HEK293 (cell line): Measurements from ENCODE around the gene KDSR.
"Not testable (repeated sequence)": the region's sequence is repeated elsewhere in the genome, so short reads cannot be mapped to it uniquely, and the experiment has no call there.

Source experiments
- CTCF ChIA-PET: fragments of 350-600 bp; formaldehyde crosslinking; extraction: SDS; loops from one replicate; lab custom pipeline; 2021; ENCODE audit warnings: antibody characterized with exemption; lab: Yijun Ruan, JAX
- POLR2A ChIA-PET: fragments of 300-600 bp; formaldehyde crosslinking; extraction: SDS; loops from one replicate; lab custom pipeline; 2020; ENCODE audit warnings: antibody characterized with exemption, inconsistent platforms; lab: Yijun Ruan, JAX
- H3K27ac ChIP-seq: fragments of 200-500 bp; sonication (Bioruptor generic); 2 replicates; pipeline ENCODE4 v1.5.1; 2014; ENCODE audit warnings: low read depth, low read length, control low read depth, inconsistent platforms; ENCODE audit errors: extremely low read depth
- H3K36me3 ChIP-seq, 2 experiments: fragments of 200-500 bp in 1 of 2; sonication (Bioruptor generic) in 1 of 2; 1 replicate in 1 of 2; 2 replicates in 1 of 2; pipeline ENCODE4 v1.5.1; 2014 to 2017; ENCODE audit warnings: inconsistent platforms in 2 of 2, low read length in 2 of 2; ENCODE audit not compliant: control insufficient read depth in 2 of 2, insufficient read depth in 1 of 2
- H3K4me1 ChIP-seq: fragments of 200-500 bp; sonication (Bioruptor generic); 2 replicates; pipeline ENCODE4 v1.5.1; 2014; ENCODE audit warnings: mild to moderate bottlenecking, low read length, inconsistent platforms; ENCODE audit not compliant: control insufficient read depth, insufficient read depth
- H3K4me3 ChIP-seq: 2 replicates; pipeline ENCODE4 v1.5.1; 2011; ENCODE audit warnings: low read depth, mild to moderate bottlenecking, control low read depth, low read length, moderate library complexity
- H3K9me3 ChIP-seq: fragments of 200-500 bp; sonication (Bioruptor generic); 2 replicates; pipeline ENCODE4 v1.5.1; 2014; ENCODE audit warnings: low read depth, low read length, inconsistent platforms; ENCODE audit not compliant: control insufficient read depth, insufficient read depth
- BCL11B ChIP-seq: fragments of 450-650 bp; formaldehyde crosslinking; IDR thresholded peaks from 2 replicates; pipeline ENCODE4 v1.5.1; 2016; ENCODE audit warnings: low read depth, missing biosample characterization, missing genetic modification characterization
- ELK4 ChIP-seq: IDR thresholded peaks from 2 replicates; pipeline ENCODE4 v1.6.1; 2011; ENCODE audit warnings: mild to moderate bottlenecking, low read depth, low read length, borderline replicate concordance
- GLI4 ChIP-seq: fragments of 450-650 bp; formaldehyde crosslinking; IDR thresholded peaks from 2 replicates; pipeline ENCODE4 v1.5.1; 2016; ENCODE audit warnings: missing biosample characterization, missing genetic modification characterization
- KLF7 ChIP-seq: fragments of 450-650 bp; formaldehyde crosslinking; IDR thresholded peaks from 2 replicates; pipeline ENCODE4 v1.5.1; 2016; ENCODE audit warnings: missing biosample characterization, missing genetic modification characterization, borderline replicate concordance
- YY1 ChIP-seq: fragments of 450-650 bp; formaldehyde crosslinking; IDR thresholded peaks from 2 replicates; pipeline ENCODE4 v1.5.1; 2018; ENCODE audit warnings: missing biosample characterization, missing genetic modification characterization
- ZFHX2 ChIP-seq: fragments of 450-650 bp; formaldehyde crosslinking; conservative IDR thresholded peaks from 2 replicates; pipeline ENCODE4 v1.5.1; 2016; ENCODE audit warnings: missing biosample characterization, missing genetic modification characterization
- ZFP3 ChIP-seq: fragments of 450-650 bp; formaldehyde crosslinking; IDR thresholded peaks from 2 replicates; pipeline ENCODE4 v1.5.1; 2016; ENCODE audit warnings: low read depth, missing biosample characterization, missing genetic modification characterization
- ZNF138 ChIP-seq: fragments of 450-650 bp; formaldehyde crosslinking; IDR thresholded peaks from 2 replicates; pipeline ENCODE4 v1.5.1; 2016; ENCODE audit warnings: missing biosample characterization, missing genetic modification characterization, borderline replicate concordance
- ZNF146 ChIP-seq: fragments of 450-650 bp; formaldehyde crosslinking; IDR thresholded peaks from 2 replicates; pipeline ENCODE4 v1.5.1; 2016; ENCODE audit warnings: missing biosample characterization, missing genetic modification characterization
- ZNF157 ChIP-seq: fragments of 450-650 bp; formaldehyde crosslinking; IDR thresholded peaks from 2 replicates; pipeline ENCODE4 v1.5.1; 2016; ENCODE audit warnings: missing biosample characterization, missing genetic modification characterization
- ZNF175 ChIP-seq: fragments of 450-650 bp; formaldehyde crosslinking; IDR thresholded peaks from 2 replicates; pipeline ENCODE4 v1.5.1; 2016; ENCODE audit warnings: missing biosample characterization, missing genetic modification characterization
- ZNF211 ChIP-seq: fragments of 450-650 bp; formaldehyde crosslinking; IDR thresholded peaks from 2 replicates; pipeline ENCODE4 v1.5.1; 2016; ENCODE audit warnings: low read depth, missing biosample characterization, missing genetic modification characterization
- ZNF248 ChIP-seq: fragments of 450-650 bp; formaldehyde crosslinking; IDR thresholded peaks from 2 replicates; pipeline ENCODE4 v1.5.1; 2017; ENCODE audit warnings: missing biosample characterization, missing genetic modification characterization
- ZNF341 ChIP-seq: fragments of 450-650 bp; formaldehyde crosslinking; IDR thresholded peaks from 2 replicates; pipeline ENCODE4; 2016; ENCODE audit warnings: low read depth, missing biosample characterization, missing genetic modification characterization
- ZNF501 ChIP-seq: fragments of 450-650 bp; formaldehyde crosslinking; IDR thresholded peaks from 2 replicates; pipeline ENCODE4 v1.5.1; 2016; ENCODE audit warnings: missing biosample characterization, missing genetic modification characterization
- ZNF548 ChIP-seq: fragments of 450-650 bp; formaldehyde crosslinking; IDR thresholded peaks from 2 replicates; pipeline ENCODE4 v1.5.1; 2016; ENCODE audit warnings: missing biosample characterization, missing genetic modification characterization
- ZNF580 ChIP-seq: fragments of 450-650 bp; formaldehyde crosslinking; IDR thresholded peaks from 2 replicates; pipeline ENCODE4 v1.5.1; 2016; ENCODE audit warnings: missing biosample characterization, missing genetic modification characterization
- ZNF645 ChIP-seq: fragments of 450-650 bp; formaldehyde crosslinking; IDR thresholded peaks from 2 replicates; pipeline ENCODE4; 2016; ENCODE audit warnings: missing biosample characterization, missing genetic modification characterization
- ZNF660 ChIP-seq: fragments of 450-650 bp; IDR thresholded peaks from 2 replicates; pipeline ENCODE4 v1.5.1; 2018; ENCODE audit warnings: missing biosample characterization, mild to moderate bottlenecking, missing genetic modification characterization
- ZNF677 ChIP-seq: fragments of 450-650 bp; IDR thresholded peaks from 2 replicates; pipeline ENCODE4 v1.5.0; 2018; ENCODE audit warnings: missing biosample characterization, mild to moderate bottlenecking, missing genetic modification characterization, moderate library complexity
- ZNF776 ChIP-seq: fragments of 450-650 bp; formaldehyde crosslinking; IDR thresholded peaks from 2 replicates; pipeline ENCODE4 v1.5.0; 2017; ENCODE audit warnings: missing biosample characterization, missing genetic modification characterization, borderline replicate concordance
- TF ChIP-seq, protein P1 (sequence below): fragments of 450-650 bp; formaldehyde crosslinking; IDR thresholded peaks from 2 replicates; pipeline ENCODE4 v1.5.1; 2017; ENCODE audit warnings: missing biosample characterization, missing genetic modification characterization

The KDSR gene

DNA sequence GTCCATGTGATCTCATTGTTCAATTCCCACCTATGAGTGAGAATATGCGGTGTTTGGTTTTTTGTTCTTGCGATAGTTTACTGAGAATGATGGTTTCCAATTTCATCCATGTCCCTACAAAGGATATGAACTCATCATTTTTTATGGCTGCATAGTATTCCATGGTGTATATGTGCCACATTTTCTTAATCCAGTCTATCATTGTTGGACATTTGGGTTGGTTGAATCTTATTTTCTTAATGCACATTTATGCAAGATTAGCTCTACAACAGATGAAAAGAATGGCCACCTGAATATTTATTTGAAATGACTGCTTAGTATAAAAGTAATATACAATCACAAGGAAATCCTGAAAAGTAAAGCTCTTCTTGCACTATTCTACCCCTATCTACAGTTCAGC, 3.6 kb downstream of the KDSR start:
- H3K9me3 ChIP-seq, H3K4me1 ChIP-seq, H3K4me3 ChIP-seq, H3K27ac ChIP-seq, POLR2A ChIA-PET: not testable (repeated sequence)
- CTCF ChIA-PET: interaction anchor here (0.6 to 3.7 kb wide), 7 partner anchors 13 to 312 kb away, joined by 3 to 22 read pairs (median 3); no protein-coding TSS in a partner anchor
- TF ChIP-seq ZNF146 (peak; percentile 86), ZNF580 (tag by site-specific recombination) (peak; percentile 63; the same call in 1 of the 2 replicates)
- peaks cover 28 to 36% of the 10 kb centered on the region in 2 experiments for H3K36me3 ChIP-seq

- H3K4me3 ChIP-seq: no peak overlapping the region
- ChIA-PET POLR2A (interaction anchor here (2.0 kb wide), 1 partner anchor 9 kb away, joined by 7 read pairs; no protein-coding TSS in a partner anchor), CTCF (interaction anchor here (0.6 to 4.2 kb wide), 3 partner anchors 15 to 123 kb away, joined by 3 to 23 read pairs (median 3); no protein-coding TSS in a partner anchor)
- H3K36me3 ChIP-seq: peaks cover 63 to 94% of the 10 kb centered on the region in 2 experiments
- H3K4me1 ChIP-seq: no peaks in the 10 kb centered on the region
- no peaks in the 10 kb centered on the region for H3K9me3 ChIP-seq
- TF ChIP-seq ZNF548 (tag by site-specific recombination) (no peak), ZFP3 (tag by site-specific recombination) (no peak), ZNF776 (tag by site-specific recombination) (no peak)
- no peak overlapping the region for H3K27ac ChIP-seq
Observed at GRCh38 chr18:63356272-63356896, 10.6 kb downstream of the KDSR start.

DNA sequence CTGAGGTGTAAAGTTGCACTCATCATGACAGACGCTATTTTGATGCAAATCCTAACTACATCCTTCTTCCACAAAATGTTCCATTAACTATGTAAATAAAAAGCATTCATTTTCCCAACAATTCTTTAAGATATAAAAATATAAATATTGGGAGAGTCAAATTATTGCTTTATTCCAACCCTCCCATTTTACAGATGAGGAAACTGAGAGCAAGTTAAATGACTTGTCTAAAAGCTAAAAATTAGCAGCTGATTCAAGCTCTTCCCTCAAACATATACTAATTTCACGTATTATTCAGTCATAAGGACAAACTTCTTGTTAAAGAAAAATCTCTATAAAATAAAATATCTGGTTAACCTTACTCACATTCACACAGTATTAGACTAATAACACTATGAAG, 16.8 kb downstream of the KDSR start:
- TF ChIP-seq GLI4 (tag by site-specific recombination) (no peak), ZNF645 (tag by site-specific recombination) (no peak), ZNF211 (no peak), ZNF501 (tag by site-specific recombination) (no peak)
- Histone ChIP-seq H3K9me3 (no peaks in the 10 kb centered on the region), H3K4me1 (no peaks in the 10 kb centered on the region), H3K27ac (no peak overlapping the region), H3K4me3 (no peak overlapping the region), H3K36me3 (peaks cover 72 to 82% of the 10 kb centered on the region in 2 experiments)
- CTCF ChIA-PET: interaction anchor here (0.9 to 1.9 kb wide), 4 partner anchors 8 to 14 kb away, joined by 3 to 10 read pairs (median 5); no protein-coding TSS in a partner anchor
- POLR2A ChIA-PET: no interaction called here

- TF ChIP-seq, protein P1, sequence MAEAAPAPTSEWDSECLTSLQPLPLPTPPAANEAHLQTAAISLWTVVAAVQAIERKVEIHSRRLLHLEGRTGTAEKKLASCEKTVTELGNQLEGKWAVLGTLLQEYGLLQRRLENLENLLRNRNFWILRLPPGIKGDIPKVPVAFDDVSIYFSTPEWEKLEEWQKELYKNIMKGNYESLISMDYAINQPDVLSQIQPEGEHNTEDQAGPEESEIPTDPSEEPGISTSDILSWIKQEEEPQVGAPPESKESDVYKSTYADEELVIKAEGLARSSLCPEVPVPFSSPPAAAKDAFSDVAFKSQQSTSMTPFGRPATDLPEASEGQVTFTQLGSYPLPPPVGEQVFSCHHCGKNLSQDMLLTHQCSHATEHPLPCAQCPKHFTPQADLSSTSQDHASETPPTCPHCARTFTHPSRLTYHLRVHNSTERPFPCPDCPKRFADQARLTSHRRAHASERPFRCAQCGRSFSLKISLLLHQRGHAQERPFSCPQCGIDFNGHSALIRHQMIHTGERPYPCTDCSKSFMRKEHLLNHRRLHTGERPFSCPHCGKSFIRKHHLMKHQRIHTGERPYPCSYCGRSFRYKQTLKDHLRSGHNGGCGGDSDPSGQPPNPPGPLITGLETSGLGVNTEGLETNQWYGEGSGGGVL (tag by site-specific recombination): no peak
- TF ChIP-seq ZNF660 (tag by site-specific recombination) (no peak), ZNF157 (tag by site-specific recombination) (no peak), KLF7 (no peak), ZNF677 (tag by site-specific recombination) (no peak), BCL11B (tag by site-specific recombination) (no peak), ZNF175 (tag by site-specific recombination) (no peak), YY1 (tag by site-specific recombination) (no peak), ZNF138 (tag by site-specific recombination) (no peak), ZFHX2 (tag by site-specific recombination) (no peak), ELK4 (no peak), ZNF248 (tag by site-specific recombination) (no peak), ZNF341 (tag by site-specific recombination) (no peak)
- H3K36me3 ChIP-seq: peaks cover 72 to 76% of the 10 kb centered on the region in 2 experiments
- no peak overlapping the region for H3K4me3 ChIP-seq
- no peaks in the 10 kb centered on the region for H3K4me1 ChIP-seq
- ChIA-PET CTCF (interaction anchor here (1.2 to 1.9 kb wide), 2 partner anchors 9 to 332 kb away, joined by 3 to 10 read pairs; no protein-coding TSS in a partner anchor), POLR2A (no interaction called here)
- H3K9me3 ChIP-seq: no peaks in the 10 kb centered on the region
- no peak overlapping the region for H3K27ac ChIP-seq
Observed at GRCh38 chr18:63348508-63349136, 18.4 kb downstream of the KDSR start.
